ENCODE measurements around the gene SLC26A2.

GRCh38 chr5:149938791-149939358 is 21.7 kb upstream of the SLC26A2 start:
- no peak for TF ChIP-seq CTCF (IDR thresholded peaks at IDR 0.05)
- TF ChIP-seq POLR2AphosphoS5 (IDR thresholded peaks at IDR 0.05), result no peak

All from sigmoid colon (tissue), 4 donors.